ENCODE measurements around the gene SORBS2.

The SORBS2 gene

DNA sequence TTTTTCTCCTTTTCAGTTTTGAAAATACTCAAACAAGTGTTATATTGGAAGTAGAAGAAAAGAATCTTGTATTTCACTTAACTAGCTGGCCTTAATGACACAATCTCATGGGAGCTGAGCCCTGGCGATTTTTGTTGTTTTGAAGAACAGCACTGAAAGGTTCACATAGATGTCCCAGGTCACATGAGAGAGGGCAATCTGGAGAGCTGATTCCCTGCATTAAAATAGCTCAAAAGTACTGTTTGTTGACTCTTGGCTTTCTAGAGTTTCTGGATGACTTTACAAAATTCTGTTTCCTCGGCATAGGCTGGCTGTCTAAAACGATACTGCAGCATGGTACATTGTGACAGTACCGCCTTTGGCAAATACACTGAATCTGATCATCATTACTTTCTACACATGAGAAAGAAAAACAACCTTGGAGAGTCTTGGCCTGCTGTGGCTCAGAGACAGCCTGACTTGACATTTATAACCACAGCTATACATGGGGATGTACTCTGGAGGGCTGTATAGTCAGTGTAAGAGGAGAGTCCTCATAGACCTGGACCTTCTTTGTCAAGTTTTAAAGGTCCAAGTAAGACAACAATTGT, 156.9 kb downstream of the SORBS2 start:
- Histone ChIP-seq H3K4me1 (ENCODE audit: insufficient read depth, low read length) (peaks cover 37% of the 10 kb centered on the region), H3K9ac (ENCODE audit: low read depth, low read length) (no peak overlapping the region), H3K36me3 (ENCODE audit: insufficient read depth, low read length) (no peaks in the 10 kb centered on the region), H3K9me3 (ENCODE audit: control insufficient read depth, insufficient read depth, low read length) (no peaks in the 10 kb centered on the region)

GRCh38 chr4:185654311-185654710, 157.7 kb downstream of the SORBS2 start:
- Histone ChIP-seq H3K9me3 (ENCODE audit: control insufficient read depth, insufficient read depth, low read length) (no peaks in the 10 kb centered on the region), H3K36me3 (ENCODE audit: insufficient read depth, low read length) (no peaks in the 10 kb centered on the region), H3K9ac (ENCODE audit: low read depth, low read length) (no peak overlapping the region), H3K4me1 (ENCODE audit: insufficient read depth, low read length) (peaks cover 37% of the 10 kb centered on the region)

DNA sequence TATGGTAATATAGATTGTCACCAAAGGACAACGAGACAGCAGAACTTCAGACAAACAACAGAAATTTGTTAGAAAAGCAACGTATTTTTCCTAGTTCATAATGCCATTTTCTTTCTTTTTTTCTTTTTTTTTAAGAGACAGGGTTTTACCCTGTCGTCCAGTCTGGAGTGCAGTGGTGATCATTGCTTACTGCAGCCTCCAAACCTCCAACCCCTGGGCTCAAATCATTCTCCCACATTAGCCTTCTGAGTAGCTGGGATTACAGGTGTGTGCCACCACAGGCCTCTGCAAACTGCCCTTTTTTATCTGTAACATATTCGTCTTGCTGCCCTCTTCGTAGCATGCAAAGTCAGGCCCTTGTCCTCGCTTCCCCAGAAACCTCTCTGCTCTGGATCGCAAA, 160.1 kb downstream of the SORBS2 start:
- Histone ChIP-seq H3K9ac (ENCODE audit: low read depth, low read length) (no peak overlapping the region), H3K9me3 (ENCODE audit: control insufficient read depth, insufficient read depth, low read length) (no peaks in the 10 kb centered on the region), H3K36me3 (ENCODE audit: insufficient read depth, low read length) (no peaks in the 10 kb centered on the region), H3K4me1 (ENCODE audit: insufficient read depth, low read length) (peaks cover 29% of the 10 kb centered on the region)

DNA sequence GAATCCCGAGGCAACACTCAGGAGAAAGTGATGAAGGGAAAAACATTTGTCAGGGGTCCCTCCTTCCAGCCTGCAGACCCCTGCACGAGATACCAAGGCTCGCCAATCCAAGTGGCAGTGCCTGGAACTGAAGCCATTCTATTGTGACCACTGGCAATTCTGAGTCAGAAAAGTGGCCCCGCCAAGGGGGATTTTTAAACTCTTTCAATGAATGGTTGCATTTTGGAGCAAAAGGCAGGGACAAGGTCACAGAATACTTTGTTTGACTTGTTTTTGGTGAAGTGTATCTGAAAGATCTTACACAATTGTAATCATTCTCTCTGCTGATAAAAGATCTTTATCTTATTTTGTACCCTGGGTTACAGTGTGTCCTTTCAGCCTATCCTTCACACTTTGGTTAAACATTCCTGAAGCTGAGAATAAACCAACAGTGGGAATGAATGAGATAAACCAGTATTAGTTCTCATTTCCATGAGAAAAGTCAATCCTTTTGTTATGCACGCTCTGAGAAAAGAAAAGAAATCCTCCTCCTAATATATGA, 160.8 kb downstream of the SORBS2 start:
- Histone ChIP-seq H3K9ac (ENCODE audit: low read depth, low read length) (no peak overlapping the region), H3K4me1 (ENCODE audit: insufficient read depth, low read length) (peaks cover 26% of the 10 kb centered on the region), H3K36me3 (ENCODE audit: insufficient read depth, low read length) (peaks cover 4% of the 10 kb centered on the region; the same call in 1 of the 2 replicates), H3K9me3 (ENCODE audit: control insufficient read depth, insufficient read depth, low read length) (no peaks in the 10 kb centered on the region)

DNA sequence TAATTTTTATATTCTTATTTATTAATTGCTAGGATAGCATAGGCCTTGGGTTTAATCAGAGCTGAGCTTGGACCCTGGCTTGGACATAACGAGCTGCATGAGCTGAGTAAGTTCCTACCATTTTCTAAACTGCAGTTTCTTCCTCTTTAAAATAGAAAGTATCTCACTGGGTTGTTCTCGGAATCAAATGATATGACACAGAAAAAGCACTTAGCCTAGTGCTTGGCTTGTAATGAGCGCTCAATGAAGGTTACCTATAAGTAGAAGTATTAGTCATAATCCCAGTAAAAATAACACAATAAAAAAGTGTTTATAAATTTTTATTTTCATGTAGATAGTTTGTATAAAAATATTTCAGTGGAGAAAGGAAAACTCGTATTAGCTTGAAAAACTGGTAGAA, 163.4 kb downstream of the SORBS2 start:
- H3K36me3 ChIP-seq (ENCODE audit: insufficient read depth, low read length) = peaks cover 7% of the 10 kb centered on the region

DNA sequence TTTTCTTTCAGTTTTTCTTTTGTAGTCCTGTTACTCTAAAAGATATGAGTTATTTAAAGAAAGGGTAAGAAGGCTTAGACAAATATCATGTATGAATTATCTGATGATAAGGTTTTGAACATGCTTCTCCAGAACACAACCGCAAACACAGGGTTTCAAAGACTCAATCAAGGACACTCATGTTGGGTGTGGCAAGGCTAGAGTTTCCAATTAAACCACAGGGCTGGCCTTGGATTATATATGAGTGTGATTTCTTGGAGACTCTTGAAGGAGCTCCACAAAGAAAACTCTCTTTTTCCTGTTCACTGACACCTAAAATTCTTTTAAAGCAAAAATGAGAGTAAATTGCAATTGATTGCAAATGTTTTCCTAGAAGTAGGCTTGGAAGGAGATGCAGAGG, 166.6 kb downstream of the SORBS2 start:
- Histone ChIP-seq H3K9me3 (ENCODE audit: control insufficient read depth, insufficient read depth, low read length) (no peaks in the 10 kb centered on the region), H3K9ac (ENCODE audit: low read depth, low read length) (no peak overlapping the region), H3K4me1 (ENCODE audit: insufficient read depth, low read length) (peaks cover 15% of the 10 kb centered on the region), H3K36me3 (ENCODE audit: insufficient read depth, low read length) (peaks cover 10% of the 10 kb centered on the region)

More for the DNA sequence above, 163.4 kb downstream of the SORBS2 start:
- H3K4me1 ChIP-seq (ENCODE audit: insufficient read depth, low read length) = peaks cover 19% of the 10 kb centered on the region
- H3K9me3 ChIP-seq (ENCODE audit: control insufficient read depth, insufficient read depth, low read length) = no peaks in the 10 kb centered on the region
- no peak overlapping the region for H3K9ac ChIP-seq (ENCODE audit: low read depth, low read length)

DNA sequence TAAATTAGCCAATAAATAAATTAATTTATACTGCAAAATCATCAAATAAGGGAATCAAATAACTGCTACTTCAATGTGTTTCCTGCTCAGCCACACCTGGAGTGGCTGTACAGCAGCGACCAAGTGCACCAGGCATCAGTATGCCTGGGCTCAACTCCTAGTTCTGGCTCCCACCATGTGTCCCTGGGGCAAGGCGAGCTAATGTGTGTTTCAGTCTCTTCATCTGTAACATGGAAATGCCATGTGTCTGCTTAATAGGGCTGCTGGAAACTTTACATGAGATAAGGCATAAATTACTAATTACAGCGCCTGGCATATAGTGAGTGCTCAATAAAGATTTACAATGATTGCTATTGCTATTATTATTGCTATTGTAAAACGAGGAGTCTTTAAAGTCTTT, 167.6 kb downstream of the SORBS2 start:
- H3K9ac ChIP-seq (ENCODE audit: low read depth, low read length) = no peak overlapping the region
- peaks cover 14% of the 10 kb centered on the region for H3K4me1 ChIP-seq (ENCODE audit: insufficient read depth, low read length)
- no peaks in the 10 kb centered on the region for H3K9me3 ChIP-seq (ENCODE audit: control insufficient read depth, insufficient read depth, low read length)
- H3K36me3 ChIP-seq (ENCODE audit: insufficient read depth, low read length) = peaks cover 10% of the 10 kb centered on the region

DNA sequence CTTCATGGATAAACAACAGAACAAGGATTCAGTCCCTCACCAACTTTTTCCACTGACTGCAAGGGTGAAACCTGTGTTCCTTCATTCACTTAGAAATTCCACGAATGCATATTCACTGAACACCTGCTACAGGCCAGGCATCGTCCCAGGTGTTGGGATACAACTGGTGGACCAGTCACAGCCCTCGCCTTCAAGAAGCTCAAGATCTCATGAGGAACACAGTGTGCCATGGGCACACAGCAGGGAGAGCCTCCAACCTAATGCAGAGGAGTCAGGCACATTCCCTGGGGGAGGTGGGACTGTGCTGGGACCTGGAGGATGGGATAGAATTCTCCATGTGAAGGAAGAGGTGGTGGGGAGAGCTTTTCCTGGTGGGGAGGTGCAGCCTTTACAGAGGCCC, 169.1 kb downstream of the SORBS2 start:
- peaks cover 14% of the 10 kb centered on the region for H3K4me1 ChIP-seq (ENCODE audit: insufficient read depth, low read length)
- peaks cover 10% of the 10 kb centered on the region for H3K36me3 ChIP-seq (ENCODE audit: insufficient read depth, low read length)
- no peaks in the 10 kb centered on the region for H3K9me3 ChIP-seq (ENCODE audit: control insufficient read depth, insufficient read depth, low read length)
- H3K9ac ChIP-seq (ENCODE audit: low read depth, low read length) = no peak overlapping the region

DNA sequence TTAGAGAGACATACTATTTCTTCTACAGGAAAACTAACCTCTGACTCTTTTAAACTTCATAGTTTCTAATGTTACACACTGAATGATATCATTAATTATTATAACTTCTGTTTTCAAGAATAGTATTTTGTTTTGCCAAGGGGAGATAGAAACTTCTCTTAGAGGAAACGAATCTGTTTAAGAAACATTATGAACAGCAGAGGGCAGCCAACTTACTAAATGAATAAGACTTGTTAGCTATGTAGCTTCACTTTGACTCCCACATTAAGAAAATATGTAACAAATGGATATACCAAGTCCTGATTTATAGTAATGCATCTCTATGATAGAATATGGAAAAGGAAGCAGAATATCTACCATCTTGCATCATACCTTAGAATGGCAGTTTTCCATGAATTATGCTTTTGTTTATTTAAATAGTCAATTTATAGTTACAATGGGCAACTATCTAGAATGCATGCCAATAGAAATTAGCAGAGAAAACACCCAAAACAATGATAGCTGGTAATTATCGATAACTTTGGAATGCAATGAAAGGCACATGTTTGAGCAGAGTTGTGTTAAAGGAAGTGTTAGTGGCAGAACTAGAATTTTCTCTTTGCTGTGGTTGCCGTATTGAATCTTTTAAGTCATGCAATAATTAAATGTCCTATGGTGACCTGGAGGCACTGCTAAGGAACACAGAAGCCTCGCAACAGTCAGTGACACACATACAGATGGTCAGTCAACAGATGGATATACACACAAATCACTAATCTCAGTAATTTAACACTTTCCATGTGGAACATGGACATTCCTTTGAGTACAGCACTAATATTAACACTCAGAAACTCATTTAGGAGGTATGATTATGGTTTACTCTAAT, 171.0 kb downstream of the SORBS2 start:
- Histone ChIP-seq H3K9me3 (ENCODE audit: control insufficient read depth, insufficient read depth, low read length) (no peaks in the 10 kb centered on the region), H3K9ac (ENCODE audit: low read depth, low read length) (no peak overlapping the region), H3K4me1 (ENCODE audit: insufficient read depth, low read length) (peaks cover 14% of the 10 kb centered on the region), H3K36me3 (ENCODE audit: insufficient read depth, low read length) (peaks cover 7% of the 10 kb centered on the region; the same call in 1 of the 2 replicates)

DNA sequence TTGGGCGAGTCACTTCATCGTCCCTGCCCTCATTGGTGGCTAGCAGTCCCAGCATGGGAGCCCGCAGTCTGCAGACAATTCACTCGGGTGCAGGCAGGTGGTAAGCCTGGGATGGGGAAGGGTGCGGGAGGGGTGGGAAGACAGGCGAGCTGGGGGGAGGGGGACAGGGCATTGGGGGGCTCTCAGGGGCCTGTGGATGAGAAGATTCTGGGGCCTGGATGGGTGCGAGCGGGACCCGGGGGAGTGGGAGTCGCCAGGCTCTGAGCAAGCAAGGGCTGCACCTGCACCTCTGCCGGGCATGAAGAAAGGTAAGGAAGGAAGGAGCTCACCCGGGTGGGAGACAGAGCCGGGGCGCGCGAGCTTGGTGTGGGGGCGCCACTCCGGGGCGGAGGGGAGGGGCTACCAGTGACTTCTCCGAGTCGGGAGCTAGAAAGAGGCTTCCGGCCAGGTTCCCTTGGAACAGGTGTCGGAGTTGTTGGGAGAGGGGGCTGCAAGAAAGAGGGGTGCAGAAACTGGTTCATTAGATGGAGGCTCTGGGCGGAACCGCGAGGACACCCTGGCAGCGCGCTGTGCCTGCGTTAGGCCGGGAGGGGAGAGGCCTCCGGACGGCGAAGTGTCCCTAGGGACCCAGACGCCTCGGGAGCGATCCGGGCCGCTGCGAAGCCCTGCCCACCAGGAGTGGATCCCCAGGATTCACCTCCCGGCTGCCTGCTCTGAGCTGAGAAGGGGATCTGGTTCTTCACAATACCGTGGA, 173.3 kb downstream of the SORBS2 start:
- Histone ChIP-seq H3K4me1 (ENCODE audit: insufficient read depth, low read length) (peaks cover 14% of the 10 kb centered on the region), H3K9me3 (ENCODE audit: control insufficient read depth, insufficient read depth, low read length) (no peaks in the 10 kb centered on the region), H3K9ac (ENCODE audit: low read depth, low read length) (peak overlapping the region; percentile 20; the same call in 1 of the 2 replicates)

DNA sequence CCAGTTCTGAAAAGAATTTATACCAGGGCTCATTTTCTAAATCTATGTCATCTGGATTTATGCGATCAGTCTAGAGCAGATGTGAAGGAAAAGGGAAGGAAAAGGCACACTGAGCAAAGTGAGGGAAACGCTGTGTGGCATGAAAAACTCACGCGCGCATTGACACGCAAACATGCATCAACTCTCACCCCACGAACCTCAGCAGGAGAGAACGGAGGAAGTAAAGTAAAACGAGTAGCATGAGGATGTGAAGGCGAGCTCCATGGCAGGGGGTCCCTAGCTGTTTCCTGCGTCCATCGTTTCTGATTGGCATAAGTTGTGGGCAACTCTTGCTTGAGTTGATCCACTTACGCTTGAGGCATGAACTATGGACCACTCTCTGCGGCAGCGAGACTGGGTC, 173.9 kb downstream of the SORBS2 start:
- Histone ChIP-seq H3K9me3 (ENCODE audit: control insufficient read depth, insufficient read depth, low read length) (no peaks in the 10 kb centered on the region), H3K4me1 (ENCODE audit: insufficient read depth, low read length) (peaks cover 14% of the 10 kb centered on the region), H3K36me3 (ENCODE audit: insufficient read depth, low read length) (0 out of 2 replicates have a peak, but pooled peaks cover 3% of the 10 kb centered on the region), H3K9ac (ENCODE audit: low read depth, low read length) (no peak overlapping the region)

More for the DNA sequence above, 173.3 kb downstream of the SORBS2 start:
- H3K36me3 ChIP-seq (ENCODE audit: insufficient read depth, low read length) = 0 out of 2 replicates have a peak, but pooled peaks cover 3% of the 10 kb centered on the region

DNA sequence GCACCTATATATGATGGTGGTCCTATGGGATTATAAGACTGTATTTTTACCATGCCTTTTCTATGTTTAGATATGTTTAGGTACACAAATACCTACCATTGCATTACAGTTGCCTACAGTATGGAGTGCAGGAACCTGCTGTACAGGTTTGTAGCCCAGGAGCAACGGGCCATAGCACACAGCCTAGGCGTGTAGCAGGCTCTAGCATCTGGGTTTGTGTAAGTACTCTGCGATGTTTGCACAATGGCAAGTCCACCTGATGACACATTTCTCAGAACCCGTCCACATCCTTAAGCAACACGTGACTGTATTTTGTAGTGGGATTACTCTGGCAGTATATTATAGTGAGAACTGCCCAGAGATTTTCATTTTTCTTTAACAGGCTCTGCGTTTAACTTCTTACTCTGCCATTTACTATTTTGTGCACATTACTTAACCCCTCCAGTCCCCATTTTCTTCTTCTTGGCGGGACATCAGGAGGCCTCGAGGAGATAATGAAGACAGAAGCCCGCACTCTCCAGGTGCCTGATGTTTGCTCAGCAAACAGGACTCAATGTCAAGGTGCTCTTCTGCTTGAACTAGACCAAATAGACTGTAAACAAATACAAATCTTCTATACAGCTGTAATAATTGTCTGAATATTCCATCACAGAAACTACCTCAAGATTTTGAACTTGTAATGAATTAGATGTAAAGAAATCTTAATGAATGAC, 174.7 kb downstream of the SORBS2 start:
- Histone ChIP-seq H3K9ac (ENCODE audit: low read depth, low read length) (no peak overlapping the region), H3K9me3 (ENCODE audit: control insufficient read depth, insufficient read depth, low read length) (no peaks in the 10 kb centered on the region), H3K4me1 (ENCODE audit: insufficient read depth, low read length) (peaks cover 7% of the 10 kb centered on the region; the same call in 1 of the 2 replicates), H3K36me3 (ENCODE audit: insufficient read depth, low read length) (no peaks in the 10 kb centered on the region)

- Histone ChIP-seq H3K36me3 (ENCODE audit: insufficient read depth, low read length) (no peaks in the 10 kb centered on the region), H3K4me1 (ENCODE audit: insufficient read depth, low read length) (no peaks in the 10 kb centered on the region), H3K9ac (ENCODE audit: low read depth, low read length) (no peak overlapping the region), H3K9me3 (ENCODE audit: control insufficient read depth, insufficient read depth, low read length) (no peaks in the 10 kb centered on the region)
Observed at GRCh38 chr4:185634066-185634652, 177.8 kb downstream of the SORBS2 start.
